Neural progenitor cell (in vitro differentiated cells): ENCODE data around the gene TGM2.

Experiments used
- CTCF ChIP-seq: fragments of 200-600 bp; sonication (generic); IDR thresholded peaks from 2 replicates; pipeline ENCODE4 v1.5.1; 2017; ENCODE audit warnings: antibody characterized with exemption, mild to moderate bottlenecking
- EZH2phosphoT487 ChIP-seq: fragments of 200-600 bp; sonication (generic); IDR thresholded peaks from 2 replicates; pipeline ENCODE4 v1.6.1; 2017; ENCODE audit warnings: antibody characterized with exemption

GRCh38 chr20:38139977-38140753 lies 24.9 kb downstream of the TGM2 start:
- TF ChIP-seq CTCF (no peak), EZH2phosphoT487 (no peak)
